GM18508 (cell line): Measurements from ENCODE around the gene CELF5.

Experiments used
- ATAC-seq: cut with Tn5 transposase; IDR thresholded peaks from one replicate; pipeline ENCODE4 v1.9.1; 2021; ENCODE audit warnings: moderate number of reproducible peaks; ENCODE audit not compliant: insufficient read depth, unreplicated experiment

Gene CELF5

GRCh38 chr19:3224346-3225168, at the start of gene CELF5:
TSS of gene CELF5 (plus strand) at chr19:3224661. CDS start at chr19:3224740, 79 bp downstream.
- ATAC-seq, result no peak

- ATAC-seq, result no peak
Observed at GRCh38 chr19:3175781-3176714, 48.4 kb upstream of the CELF5 start.

GRCh38 chr19:3176715-3177501, 47.6 kb upstream of the CELF5 start:
- ATAC-seq, result no peak

- no peak for ATAC-seq
Observed at GRCh38 chr19:3178377-3178972, 46.0 kb upstream of the CELF5 start, which contains the start of gene S1PR4. TSS of gene S1PR4 (plus strand) at chr19:3178769. CDS start at chr19:3178793, 24 bp downstream.

GRCh38 chr19:3178973-3179738, 45.3 kb upstream of the CELF5 start:
- no peak for ATAC-seq

GRCh38 chr19:3179739-3180293, 44.6 kb upstream of the CELF5 start:
- ATAC-seq, result no peak

GRCh38 chr19:3183721-3184641, 40.5 kb upstream of the CELF5 start:
- no peak for ATAC-seq

GRCh38 chr19:3184847-3185460, 39.5 kb upstream of the CELF5 start:
- ATAC-seq, result peak; percentile 8

GRCh38 chr19:3185461-3186159, 38.9 kb upstream of the CELF5 start, which contains the start of gene NCLN:
TSS of gene NCLN (plus strand) at chr19:3185930. CDS start at chr19:3186031, 101 bp downstream.
- ATAC-seq, result peak; percentile 53

- ATAC-seq, result no peak
Observed at GRCh38 chr19:3186160-3186688, 38.2 kb upstream of the CELF5 start.

- ATAC-seq, result no peak
Observed at GRCh38 chr19:3186891-3187661, 37.4 kb upstream of the CELF5 start.

GRCh38 chr19:3187662-3188511, 36.6 kb upstream of the CELF5 start:
- ATAC-seq, result no peak

- no peak for ATAC-seq
Observed at GRCh38 chr19:3188627-3189596, 35.5 kb upstream of the CELF5 start.
